Activated CD4-positive, alpha-beta T cell treated with anti-CD3 and anti-CD28 coated beads, Interleukin-2, amount 50 U/mL, for 24 hours (primary cell): ENCODE results near the gene MAPKAPK2.
"Not testable (repeated sequence)": the region's sequence is repeated elsewhere in the genome, so short reads cannot be mapped to it uniquely, and the experiment has no call there.

Experiments used
- DNase-seq, 2 donors: peaks; one replicate each; pipeline ENCODE4 v3.0.0-alpha.2; 2020; ENCODE audit warnings: low read depth in 1 of 2, low spot score in 1 of 2

The MAPKAPK2 gene

GRCh38 chr1:206739411-206740076, 54.8 kb downstream of the MAPKAPK2 start:
- DNase-seq = no peak

GRCh38 chr1:206741142-206741701, 56.5 kb downstream of the MAPKAPK2 start:
- DNase-seq = no peak

GRCh38 chr1:206742719-206743383, 58.1 kb downstream of the MAPKAPK2 start:
- DNase-seq = no peak

- DNase-seq = no peak
These were observed 60.0 kb downstream of the MAPKAPK2 start for GRCh38 chr1:206744683-206745082.

- DNase-seq = no peak
These were observed 60.6 kb downstream of the MAPKAPK2 start for GRCh38 chr1:206745301-206745700.

- no peak for DNase-seq
These were observed 63.8 kb downstream of the MAPKAPK2 start for GRCh38 chr1:206748348-206749030.

- DNase-seq = no peak
These were observed 67.2 kb downstream of the MAPKAPK2 start for GRCh38 chr1:206751891-206752290.

GRCh38 chr1:206752481-206752880, 67.8 kb downstream of the MAPKAPK2 start:
- DNase-seq = no peak

- no peak for DNase-seq
These were observed 68.4 kb downstream of the MAPKAPK2 start for GRCh38 chr1:206753141-206753540.

GRCh38 chr1:206754011-206754410, 69.3 kb downstream of the MAPKAPK2 start:
- no peak for DNase-seq

- DNase-seq = no peak
These were observed 73.0 kb downstream of the MAPKAPK2 start for GRCh38 chr1:206757524-206758266.

GRCh38 chr1:206760590-206760989, 75.9 kb downstream of the MAPKAPK2 start:
- DNase-seq = no peak

GRCh38 chr1:206761159-206761768, 76.6 kb downstream of the MAPKAPK2 start:
- DNase-seq = no peak

- not testable (repeated sequence) for DNase-seq
These were observed 78.1 kb downstream of the MAPKAPK2 start for GRCh38 chr1:206762741-206763364.

- not testable (repeated sequence) for DNase-seq
These were observed 81.1 kb downstream of the MAPKAPK2 start for GRCh38 chr1:206765771-206766170.

GRCh38 chr1:206766251-206766856, 81.6 kb downstream of the MAPKAPK2 start:
- DNase-seq = peak in 1 of 2 donors; percentile 41

GRCh38 chr1:206768472-206769303, 84.0 kb downstream of the MAPKAPK2 start:
- no peak for DNase-seq

GRCh38 chr1:206769304-206769731, 84.6 kb downstream of the MAPKAPK2 start:
- peak in 1 of 2 donors; percentile 43 for DNase-seq
